Calu3 (cell line): ENCODE measurements around the gene FAM50B. TPM values are rescaled to one million over a fixed set of nuclear protein-coding genes. Genes with fewer than 3 reads are reported as not detected.

Experiments
- BruUV-seq: library from RNA; stranded (reverse); fragments of 400-500 nt; replicated peaks from 2 replicates; lab custom pipeline; 2021; lab: Mats Ljungman, UMichigan
- CTCF ChIA-PET: fragments of 300-600 bp; sonication (Branson Sonifier 250); formaldehyde crosslinking; loops from one replicate; lab custom pipeline; 2022; ENCODE audit warnings: antibody characterized with exemption; lab: Charles Lee
- DNase-seq: peaks from one replicate; pipeline ENCODE4 v3.0.0; 2022
- H3K27ac Mint-ChIP-seq: one replicate; pipeline ENCODE4 v1.8.0; 2022; ENCODE audit warnings: mixed read lengths; ENCODE audit not compliant: unreplicated experiment
- H3K27me3 Mint-ChIP-seq: one replicate; pipeline ENCODE4 v1.8.0; 2022; ENCODE audit warnings: mixed read lengths; ENCODE audit not compliant: unreplicated experiment
- H3K36me3 Mint-ChIP-seq: one replicate; pipeline ENCODE4 v1.8.0; 2022; ENCODE audit warnings: mild to moderate bottlenecking, moderate library complexity, mixed read lengths; ENCODE audit not compliant: insufficient read depth, unreplicated experiment
- H3K4me1 Mint-ChIP-seq: one replicate; pipeline ENCODE4 v1.8.0; 2022; ENCODE audit warnings: mild to moderate bottlenecking, low read depth, mixed read lengths; ENCODE audit not compliant: unreplicated experiment
- H3K4me3 Mint-ChIP-seq: one replicate; pipeline ENCODE4 v1.8.0; 2022; ENCODE audit warnings: mild to moderate bottlenecking, low read depth, moderate library complexity, mixed read lengths; ENCODE audit not compliant: unreplicated experiment
- H3K9me3 Mint-ChIP-seq: one replicate; pipeline ENCODE4 v1.8.0; 2022; ENCODE audit warnings: low read depth, mixed read lengths; ENCODE audit not compliant: unreplicated experiment
- intact Hi-C: fragments of 100-400 bp; cut with micrococcal nuclease; formaldehyde crosslinking; loops from one replicate; pipeline ENCODE4 v1.10.0; 2022; ENCODE audit not compliant: unreplicated experiment
- total RNA-seq: library from RNA; stranded (reverse); gene quantifications from 2 replicates; pipeline ENCODE4 v1.2.3, GENCODE V29; 2022
- TF ChIP-seq, protein P1 (sequence below): fragments of 200-600 bp; IDR thresholded peaks from one replicate; pipeline ENCODE4 v1.8.0; 2022; ENCODE audit warnings: antibody characterized with exemption; ENCODE audit not compliant: unreplicated experiment

FAM50B gene
- total RNA-seq, 1 experiment from 2014 or later: 5.8 TPM

- TF ChIP-seq, protein P1, sequence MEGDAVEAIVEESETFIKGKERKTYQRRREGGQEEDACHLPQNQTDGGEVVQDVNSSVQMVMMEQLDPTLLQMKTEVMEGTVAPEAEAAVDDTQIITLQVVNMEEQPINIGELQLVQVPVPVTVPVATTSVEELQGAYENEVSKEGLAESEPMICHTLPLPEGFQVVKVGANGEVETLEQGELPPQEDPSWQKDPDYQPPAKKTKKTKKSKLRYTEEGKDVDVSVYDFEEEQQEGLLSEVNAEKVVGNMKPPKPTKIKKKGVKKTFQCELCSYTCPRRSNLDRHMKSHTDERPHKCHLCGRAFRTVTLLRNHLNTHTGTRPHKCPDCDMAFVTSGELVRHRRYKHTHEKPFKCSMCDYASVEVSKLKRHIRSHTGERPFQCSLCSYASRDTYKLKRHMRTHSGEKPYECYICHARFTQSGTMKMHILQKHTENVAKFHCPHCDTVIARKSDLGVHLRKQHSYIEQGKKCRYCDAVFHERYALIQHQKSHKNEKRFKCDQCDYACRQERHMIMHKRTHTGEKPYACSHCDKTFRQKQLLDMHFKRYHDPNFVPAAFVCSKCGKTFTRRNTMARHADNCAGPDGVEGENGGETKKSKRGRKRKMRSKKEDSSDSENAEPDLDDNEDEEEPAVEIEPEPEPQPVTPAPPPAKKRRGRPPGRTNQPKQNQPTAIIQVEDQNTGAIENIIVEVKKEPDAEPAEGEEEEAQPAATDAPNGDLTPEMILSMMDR: no peak
- peaks cover 9% of the 10 kb centered on the region for H3K4me1 Mint-ChIP-seq
- CTCF ChIA-PET: no interaction called here
- no peaks in the 10 kb centered on the region for H3K27me3 Mint-ChIP-seq
- no peak overlapping the region for H3K27ac Mint-ChIP-seq
- H3K9me3 Mint-ChIP-seq: no peaks in the 10 kb centered on the region
- BruUV-seq: no TSS peak
- no peak overlapping the region for H3K4me3 Mint-ChIP-seq
- peaks cover 8% of the 10 kb centered on the region for H3K36me3 Mint-ChIP-seq
- no peak for DNase-seq
- intact Hi-C loops: no loop called here
Measured at GRCh38 chr6:3851839-3852238, 2.7 kb downstream of the FAM50B start.

GRCh38 chr6:3852391-3852790, 3.2 kb downstream of the FAM50B start:
- H3K36me3 Mint-ChIP-seq: peaks cover 8% of the 10 kb centered on the region
- no peaks in the 10 kb centered on the region for H3K9me3 Mint-ChIP-seq
- BruUV-seq: no TSS peak
- intact Hi-C loops: no loop called here
- no peak overlapping the region for H3K4me3 Mint-ChIP-seq
- H3K27ac Mint-ChIP-seq: no peak overlapping the region
- no peak for DNase-seq
- TF ChIP-seq, protein P1: no peak
- H3K27me3 Mint-ChIP-seq: no peaks in the 10 kb centered on the region
- peaks cover 7% of the 10 kb centered on the region for H3K4me1 Mint-ChIP-seq
- CTCF ChIA-PET: no interaction called here

DNA sequence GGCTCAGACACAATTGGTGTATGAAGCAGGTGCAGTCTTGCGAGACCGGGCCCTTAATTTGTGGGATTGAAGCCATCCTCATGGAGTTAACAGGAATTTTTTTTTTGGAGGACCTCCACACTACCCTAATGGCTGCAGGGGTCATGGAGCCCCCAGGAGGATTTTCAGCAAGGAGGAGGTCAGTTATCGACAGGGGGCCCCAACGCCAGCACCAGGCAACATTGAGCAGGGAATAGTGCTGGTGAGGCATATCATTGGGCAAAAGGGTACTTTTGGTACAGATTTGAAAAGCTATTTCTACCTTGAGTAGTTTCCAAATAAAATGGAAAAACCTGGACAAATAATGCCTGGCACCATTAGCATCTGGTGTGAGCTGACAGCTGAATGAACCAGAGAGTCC, 6.7 kb downstream of the FAM50B start:
- CTCF ChIA-PET: no interaction called here
- TF ChIP-seq, protein P1: no peak
- no peaks in the 10 kb centered on the region for H3K4me1 Mint-ChIP-seq
- no peak overlapping the region for H3K4me3 Mint-ChIP-seq
- no peaks in the 10 kb centered on the region for H3K9me3 Mint-ChIP-seq
- no TSS peak for BruUV-seq
- H3K36me3 Mint-ChIP-seq: no peaks in the 10 kb centered on the region
- H3K27me3 Mint-ChIP-seq: no peaks in the 10 kb centered on the region
- DNase-seq: no peak
- no peak overlapping the region for H3K27ac Mint-ChIP-seq
- intact Hi-C loops: no loop called here

GRCh38 chr6:3856576-3856975, 7.4 kb downstream of the FAM50B start:
- Mint-ChIP-seq H3K27ac (no peak overlapping the region), H3K27me3 (no peaks in the 10 kb centered on the region), H3K4me1 (no peaks in the 10 kb centered on the region), H3K36me3 (no peaks in the 10 kb centered on the region), H3K9me3 (no peaks in the 10 kb centered on the region), H3K4me3 (no peak overlapping the region)
- BruUV-seq: no TSS peak
- DNase-seq: no peak
- intact Hi-C loops: no loop called here
- CTCF ChIA-PET: no interaction called here
- TF ChIP-seq, protein P1: no peak
